ENCODE measurements around the gene RNF150. TPM values are rescaled to one million over a fixed set of nuclear protein-coding genes. Genes with fewer than 3 reads are reported as not detected.

Gene RNF150
- total RNA-seq, 1 donor from 2014 or later, result 0.07 TPM

- DNase-seq (ENCODE audit: low read depth, low spot score), result no peak
Observed at GRCh38 chr4:140928880-140929279, 204.4 kb downstream of the RNF150 start.

GRCh38 chr4:140926672-140927071 lies 206.6 kb downstream of the RNF150 start:
- DNase-seq (ENCODE audit: low read depth, low spot score), result no peak

- no peak for DNase-seq (ENCODE audit: low read depth, low spot score)
Observed at GRCh38 chr4:140925417-140925816, 207.9 kb downstream of the RNF150 start.

- no peak for DNase-seq (ENCODE audit: low read depth, low spot score)
Observed at GRCh38 chr4:140924761-140925392, 208.4 kb downstream of the RNF150 start.

- DNase-seq (ENCODE audit: low read depth, low spot score), result no peak
Observed at GRCh38 chr4:140906993-140907962, 226.0 kb downstream of the RNF150 start.

- DNase-seq (ENCODE audit: low read depth, low spot score), result no peak
Observed at GRCh38 chr4:140904904-140905303, 228.4 kb downstream of the RNF150 start.

GRCh38 chr4:140903522-140904475 lies 229.5 kb downstream of the RNF150 start:
- no peak for DNase-seq (ENCODE audit: low read depth, low spot score)

- DNase-seq (ENCODE audit: low read depth, low spot score), result no peak
Observed at GRCh38 chr4:140901736-140902336, 231.4 kb downstream of the RNF150 start.

GRCh38 chr4:140893939-140894338 lies 239.3 kb downstream of the RNF150 start:
- DNase-seq (ENCODE audit: low read depth, low spot score), result no peak

- no peak for DNase-seq (ENCODE audit: low read depth, low spot score)
Observed at GRCh38 chr4:140888054-140888453, 245.2 kb downstream of the RNF150 start.

- no peak for DNase-seq (ENCODE audit: low read depth, low spot score)
Observed at GRCh38 chr4:140887467-140887866, 245.8 kb downstream of the RNF150 start.

GRCh38 chr4:140884431-140885058 lies 248.7 kb downstream of the RNF150 start:
- peak; percentile 20 for DNase-seq (ENCODE audit: low read depth, low spot score)

- no peak for DNase-seq (ENCODE audit: low read depth, low spot score)
Observed at GRCh38 chr4:140877781-140878180, 255.5 kb downstream of the RNF150 start.

- no peak for DNase-seq (ENCODE audit: low read depth, low spot score)
Observed at GRCh38 chr4:140876615-140877364, 256.5 kb downstream of the RNF150 start.

GRCh38 chr4:140875746-140876452 lies 257.4 kb downstream of the RNF150 start:
- no peak for DNase-seq (ENCODE audit: low read depth, low spot score)

- no peak for DNase-seq (ENCODE audit: low read depth, low spot score)
Observed at GRCh38 chr4:140874056-140874455, 259.2 kb downstream of the RNF150 start.

GRCh38 chr4:140871368-140871767 lies 261.9 kb downstream of the RNF150 start:
- DNase-seq (ENCODE audit: low read depth, low spot score), result no peak

- DNase-seq (ENCODE audit: low read depth, low spot score), result no peak
Observed at GRCh38 chr4:140870427-140870826, 262.8 kb downstream of the RNF150 start.

- DNase-seq (ENCODE audit: low read depth, low spot score), result no peak
Observed at GRCh38 chr4:140869446-140869845, 263.8 kb downstream of the RNF150 start.
